ENCODE measurements around the gene BANK1.
"Not testable (repeated sequence)": the region's sequence is repeated elsewhere in the genome, so short reads cannot be mapped to it uniquely, and the experiment has no call there.

The BANK1 gene

DNA sequence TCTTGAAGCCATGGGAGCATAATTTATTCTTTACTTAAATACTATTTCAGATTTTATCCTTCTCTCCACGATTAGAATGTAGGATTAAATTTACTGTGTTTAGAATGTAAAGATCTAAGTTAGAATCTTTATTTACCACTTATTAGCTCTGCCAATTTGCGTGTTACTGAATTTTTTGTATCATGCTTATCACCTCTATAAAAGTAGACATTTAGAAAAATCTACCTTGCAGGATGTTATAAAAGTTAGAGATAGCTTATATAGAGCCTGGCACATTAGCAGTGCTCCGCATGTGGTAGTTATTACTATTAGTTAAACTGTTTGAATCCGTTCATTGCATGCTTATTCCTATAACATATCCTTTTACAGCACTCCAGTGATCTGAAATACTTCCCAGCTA is 97.9 kb downstream of the BANK1 start:
- no peak for DNase-seq

GRCh38 chr4:101905527-101905926 is 115.0 kb downstream of the BANK1 start:
- DNase-seq = not testable (repeated sequence)

GRCh38 chr4:101910786-101911373 is 120.3 kb downstream of the BANK1 start:
- no peak for DNase-seq

- DNase-seq = no peak
Observed at GRCh38 chr4:101911616-101912015, 121.1 kb downstream of the BANK1 start.

DNA sequence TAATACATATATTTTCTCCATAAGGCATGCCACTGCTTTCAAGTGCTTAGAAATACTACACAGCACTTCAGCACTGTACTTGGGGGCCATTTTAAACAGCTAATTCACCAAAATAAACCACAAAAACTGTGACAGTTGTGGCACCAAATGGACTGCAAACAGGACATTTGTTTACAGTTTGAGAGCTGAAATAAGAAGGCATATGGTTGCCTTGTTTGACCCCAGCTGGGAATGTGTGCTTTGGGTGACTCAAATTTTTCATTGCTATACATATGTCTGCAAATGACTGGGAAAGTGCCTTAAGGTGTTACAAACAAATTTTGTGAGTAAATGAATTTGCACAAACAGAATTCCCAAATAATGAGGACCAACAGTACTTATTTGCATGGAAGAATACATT is 124.2 kb downstream of the BANK1 start:
- DNase-seq = no peak

GRCh38 chr4:101919373-101919977 is 128.9 kb downstream of the BANK1 start:
- DNase-seq = no peak

- DNase-seq = no peak
Observed at GRCh38 chr4:101921370-101921769, 130.8 kb downstream of the BANK1 start.

DNA sequence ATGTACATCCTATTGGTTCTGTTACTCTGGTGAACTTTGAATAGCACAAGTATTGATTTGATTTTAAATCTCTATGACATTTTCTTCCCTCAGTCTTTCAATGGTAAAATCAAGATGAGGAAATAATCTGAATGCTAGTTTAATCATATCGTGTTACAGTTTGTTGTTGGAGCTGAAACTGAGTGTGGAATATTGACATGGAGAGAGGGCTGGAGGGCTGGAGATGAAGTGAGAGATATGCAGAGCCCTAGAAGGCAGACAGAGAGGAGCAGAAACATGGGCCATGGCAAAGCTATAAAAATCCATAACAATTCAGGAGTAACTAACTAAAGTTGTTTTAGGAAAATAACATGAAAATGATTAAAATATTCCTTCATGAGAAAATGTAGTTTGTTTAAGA is 141.1 kb downstream of the BANK1 start:
- DNase-seq = no peak

- no peak for DNase-seq
Observed at GRCh38 chr4:101933855-101934254, 143.3 kb downstream of the BANK1 start.

GRCh38 chr4:101938836-101939235 is 148.3 kb downstream of the BANK1 start:
- no peak for DNase-seq

DNA sequence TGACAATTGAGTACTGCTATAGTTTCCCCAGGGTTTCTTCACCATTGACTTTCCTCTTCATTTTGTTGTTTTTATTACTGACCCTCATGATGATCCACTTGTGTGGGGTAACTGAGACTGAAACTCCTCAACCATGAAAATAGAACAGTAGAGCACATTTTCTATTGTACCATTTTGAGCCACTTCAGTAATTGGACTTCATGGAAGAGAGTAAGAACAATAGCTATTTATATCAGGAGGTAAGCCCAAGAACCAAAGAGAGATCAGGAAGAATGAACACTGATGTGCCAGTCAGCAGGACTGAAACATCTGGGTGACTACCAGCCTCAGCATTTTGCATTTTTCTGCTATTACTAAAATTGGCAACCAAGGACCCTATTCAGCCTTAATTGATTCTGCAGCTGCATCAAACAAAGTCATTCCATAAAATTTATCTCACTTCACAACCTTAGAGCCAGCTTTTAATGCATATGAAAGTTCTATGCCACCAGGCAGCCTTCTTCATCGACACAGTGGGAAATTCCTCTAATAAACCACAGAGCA is 151.4 kb downstream of the BANK1 start:
- DNase-seq = no peak

GRCh38 chr4:101942891-101943290 is 152.4 kb downstream of the BANK1 start:
- no peak for DNase-seq

- DNase-seq = no peak
Observed at GRCh38 chr4:101944649-101945048, 154.1 kb downstream of the BANK1 start.

DNA sequence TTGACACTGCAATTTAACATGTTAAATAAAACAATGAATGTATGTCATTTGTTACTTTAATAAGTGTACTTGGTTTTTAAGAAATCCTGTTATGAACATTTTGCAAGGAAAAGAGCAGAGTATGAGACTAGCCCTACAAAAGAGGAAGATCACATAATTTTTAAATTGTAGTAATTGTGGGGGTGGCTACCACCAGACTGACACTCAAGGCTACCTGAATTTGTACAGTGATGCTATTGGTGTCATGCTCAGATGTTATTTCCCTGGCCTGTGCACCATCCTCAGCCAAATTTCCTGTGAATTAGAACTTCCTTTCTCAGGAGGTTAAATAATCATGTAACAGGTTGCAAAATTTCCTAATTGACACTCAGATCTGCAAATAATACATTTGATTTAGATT is 157.5 kb downstream of the BANK1 start:
- DNase-seq = no peak

GRCh38 chr4:101948951-101949350 is 158.4 kb downstream of the BANK1 start:
- no peak for DNase-seq

DNA sequence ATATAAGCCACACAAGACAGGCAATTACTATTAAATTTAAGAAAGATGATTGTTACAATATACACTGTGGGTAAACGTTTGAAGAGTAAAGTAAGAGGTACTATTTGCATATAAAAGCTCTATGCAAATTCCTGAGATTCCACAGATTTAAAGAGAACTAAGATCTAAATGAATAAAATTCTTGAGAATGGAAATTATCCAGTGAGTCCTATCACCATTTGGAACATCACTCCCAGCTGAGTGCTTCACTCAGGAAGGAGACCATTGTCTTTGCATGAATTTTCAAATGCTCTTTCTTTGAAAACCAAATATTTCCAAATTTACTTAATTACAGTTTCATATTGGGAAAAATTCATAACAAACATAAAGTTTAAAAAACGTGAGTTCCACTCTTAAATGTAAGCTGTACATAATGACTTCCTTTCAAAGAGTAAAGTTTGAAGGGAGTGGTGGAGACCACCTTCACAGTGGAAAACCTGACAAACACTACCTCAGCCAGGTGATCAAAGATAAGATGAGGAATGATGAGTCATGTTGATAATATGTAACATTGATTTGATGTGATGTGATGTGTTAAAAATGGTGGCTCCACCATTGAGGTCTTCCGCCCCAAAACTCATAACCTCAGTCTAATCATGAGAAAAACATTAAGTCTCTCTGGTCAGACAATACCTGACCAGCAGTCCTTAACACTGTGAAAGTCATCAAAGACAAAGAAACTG is 159.9 kb downstream of the BANK1 start:
- DNase-seq = no peak

- no peak for DNase-seq
Observed at GRCh38 chr4:101952985-101953384, 162.5 kb downstream of the BANK1 start.

- DNase-seq = no peak
Observed at GRCh38 chr4:101953949-101954348, 163.4 kb downstream of the BANK1 start.

GRCh38 chr4:101954351-101954750 is 163.8 kb downstream of the BANK1 start:
- no peak for DNase-seq

- DNase-seq = peak; percentile 9
Observed at GRCh38 chr4:101954975-101955678, 164.6 kb downstream of the BANK1 start.

- no peak for DNase-seq
Observed at GRCh38 chr4:101956068-101956825, 165.7 kb downstream of the BANK1 start.

DNA sequence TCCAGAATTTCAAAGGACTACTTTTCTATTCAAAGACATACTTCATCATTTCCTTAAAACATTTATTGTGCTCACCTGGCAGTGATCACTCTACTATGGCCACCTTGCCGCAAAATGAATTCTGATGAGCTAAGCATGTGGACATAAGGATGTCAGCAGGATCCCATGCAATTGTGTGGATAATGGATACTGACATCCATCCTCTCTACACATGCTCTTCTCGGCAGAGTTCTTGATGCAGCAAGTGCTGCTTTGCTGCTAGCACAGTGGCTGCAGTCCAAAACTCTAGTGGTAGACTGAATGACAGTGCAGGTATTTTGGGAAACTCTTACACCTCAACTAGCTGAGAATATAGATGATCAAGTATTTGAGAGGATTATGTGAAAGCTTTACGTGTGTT is 168.0 kb downstream of the BANK1 start:
- no peak for DNase-seq

DNA sequence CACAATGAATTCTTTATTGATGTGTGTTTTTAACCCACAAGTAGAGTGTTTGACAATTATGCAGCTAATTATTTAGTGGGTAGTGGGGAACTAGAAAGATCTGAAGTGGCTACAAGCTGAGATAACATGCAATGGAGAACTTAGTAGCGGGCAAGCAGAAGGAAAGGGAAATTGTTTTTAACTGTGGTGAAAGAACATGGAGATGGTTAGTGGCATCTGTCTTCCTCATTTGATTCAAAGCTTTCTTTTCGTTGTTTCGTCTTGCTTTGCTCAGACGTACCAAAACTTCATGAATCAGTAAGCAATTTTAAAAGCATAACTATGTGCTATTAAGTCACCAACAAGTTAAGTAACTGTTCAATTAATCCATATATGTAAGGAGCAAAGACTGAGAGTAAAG is 169.9 kb downstream of the BANK1 start:
- no peak for DNase-seq

Data from NCI-H1092 (cell line).